Activated CD4-positive, alpha-beta T cell treated with anti-CD3 and anti-CD28 coated beads for 24 hours (primary cell): ENCODE measurements around the gene TNNT3.

Experiments used
- DNase-seq, 2 donors: peaks; one replicate each; pipeline ENCODE4 v3.0.0-alpha.2; 2020; ENCODE audit warnings: low read depth in 2 of 2

The TNNT3 gene

GRCh38 chr11:1896923-1897322 is 22.6 kb upstream of the TNNT3 start:
- no peak for DNase-seq

- no peak for DNase-seq
Observed at GRCh38 chr11:1899090-1899489, 20.4 kb upstream of the TNNT3 start.

GRCh38 chr11:1899686-1900085 is 19.8 kb upstream of the TNNT3 start:
- DNase-seq, result no peak

- no peak for DNase-seq
Observed at GRCh38 chr11:1906181-1906580, 13.3 kb upstream of the TNNT3 start.

- no peak for DNase-seq
Observed at GRCh38 chr11:1906611-1907423, 12.7 kb upstream of the TNNT3 start.

GRCh38 chr11:1908618-1909017 is 10.9 kb upstream of the TNNT3 start:
- DNase-seq, result no peak

GRCh38 chr11:1909524-1909923 is 10.0 kb upstream of the TNNT3 start:
- DNase-seq, result no peak

GRCh38 chr11:1912289-1912878 is 7.1 kb upstream of the TNNT3 start:
- no peak for DNase-seq

GRCh38 chr11:1913271-1914060 is 6.0 kb upstream of the TNNT3 start:
- no peak for DNase-seq

- no peak for DNase-seq
Observed at GRCh38 chr11:1915795-1916131, 3.7 kb upstream of the TNNT3 start.

GRCh38 chr11:1916132-1916985 is 3.1 kb upstream of the TNNT3 start:
- DNase-seq, result no peak

GRCh38 chr11:1916986-1917522 is 2.4 kb upstream of the TNNT3 start:
- no peak for DNase-seq

- no peak for DNase-seq
Observed at GRCh38 chr11:1917523-1918435, 1.7 kb upstream of the TNNT3 start.

GRCh38 chr11:1918436-1919315 is 827 bp upstream of the TNNT3 start:
- no peak for DNase-seq

GRCh38 chr11:1920128-1920908 is 815 bp downstream of the TNNT3 start:
- no peak for DNase-seq

GRCh38 chr11:1920909-1921573 is 1.5 kb downstream of the TNNT3 start:
- no peak for DNase-seq

- DNase-seq, result no peak
Observed at GRCh38 chr11:1921574-1922141, 2.2 kb downstream of the TNNT3 start.
